ENCODE results near the gene IL10RA. TPM values are rescaled to one million over a fixed set of nuclear protein-coding genes. Genes with fewer than 3 reads are reported as not detected.

IL10RA gene
- total and polyA plus RNA-seq, 2 of the 4 experiments (the other 2 are of a cell fraction) = 0.12 TPM; not detected in 1

DNA sequence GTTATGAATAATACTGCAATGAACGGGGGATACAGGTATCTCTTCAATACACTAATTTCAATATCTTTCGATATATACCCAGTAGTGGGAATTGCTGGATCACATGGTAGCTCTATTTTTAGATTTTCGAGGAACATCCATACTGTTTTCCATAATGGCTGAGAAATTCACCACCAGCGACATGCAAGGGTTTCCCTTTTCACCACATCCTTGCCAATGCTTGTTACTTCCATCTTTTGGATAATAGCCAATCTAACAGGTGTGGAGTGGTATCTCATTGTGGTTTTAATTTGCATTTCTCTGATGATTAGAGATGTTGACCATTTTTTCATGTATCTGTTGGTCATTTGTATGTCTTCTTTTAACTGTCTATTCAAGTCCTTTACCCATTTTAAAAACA is 5.9 kb downstream of the IL10RA start:
- Histone ChIP-seq H4K91ac (ENCODE audit: insufficient read depth, low read depth, low read length) (no peak overlapping the region), H3K36me3 (ENCODE audit: control insufficient read depth, insufficient read depth, low read length) (no peaks in the 10 kb centered on the region), H3K4me2 (ENCODE audit: low read depth, low read length) (no peak overlapping the region), H2AK5ac (ENCODE audit: low read depth, low read length) (no peak overlapping the region), H3K4me3 (ENCODE audit: insufficient read depth, low read depth, low read length) (no peak overlapping the region), H2BK20ac (ENCODE audit: low read depth, low read length) (no peak overlapping the region), H4K8ac (ENCODE audit: low read depth in 2 of 2, low read length in 2 of 2) (no peak overlapping the region), H4K5ac (ENCODE audit: low read depth, low read length) (no peak overlapping the region), H2AK9ac (replicated peaks; ENCODE audit: low read depth, low read length, poor library complexity) (no peak overlapping the region), H4K20me1 (ENCODE audit: insufficient read depth, low read length) (no peaks in the 10 kb centered on the region), H3K4ac (ENCODE audit: low read depth, low read length) (no peak overlapping the region), H2BK5ac (ENCODE audit: low read depth, low read length, poor library complexity, severe bottlenecking) (no peak overlapping the region), H3K14ac (replicated peaks; ENCODE audit: low read depth, low read length) (no peak overlapping the region), H3K18ac (ENCODE audit: low read depth, low read length) (no peak overlapping the region), H2AFZ (replicated peaks; ENCODE audit: low read length, poor library complexity) (no peak overlapping the region), H3K27ac (ENCODE audit: insufficient read depth, low read length) (no peak overlapping the region), H2BK120ac (ENCODE audit: low read depth, low read length) (no peak overlapping the region), H3K9ac (ENCODE audit: low read depth, low read length) (no peak overlapping the region), H3K23ac (ENCODE audit: low read depth, low read length) (no peak overlapping the region), H3K79me1 (ENCODE audit: low read depth in 1 of 2, low read length in 2 of 2) (no peaks in the 10 kb centered on the region), H3K9me3 (ENCODE audit: control insufficient read depth, insufficient read depth, low read length) (no peaks in the 10 kb centered on the region), H3K4me1 (ENCODE audit: control insufficient read depth, insufficient read depth, low read length) (no peaks in the 10 kb centered on the region), H3K56ac (ENCODE audit: extremely low read depth, insufficient read depth, low read length) (no peak overlapping the region), H2BK15ac (ENCODE audit: low read depth, low read length) (no peak overlapping the region), H3K9me1 (ENCODE audit: insufficient read depth, low read length) (no peaks in the 10 kb centered on the region), H3K27me3 (ENCODE audit: control insufficient read depth, insufficient read depth, low read length) (peaks cover 5% of the 10 kb centered on the region; the same call in 1 of the 2 replicates)
- dilution Hi-C loops (cut with HindIII; ENCODE audit: low sequenced_read_pairs, unreplicated experiment) (no loop called here), intact Hi-C loops (cut with micrococcal nuclease) (no loop called here), in situ Hi-C loops (cut with MboI; ENCODE audit: low sequenced_read_pairs) (no loop called here)
- no CpG with 5 or more reads among the region's 4 CpGs for WGBS, 2 experiments (ENCODE audit: extremely low coverage in 2 of 2, insufficient read length in 1 of 2)
- POLR2A ChIA-PET (ENCODE audit: unreplicated experiment) = no interaction called here
- TF ChIP-seq, protein P1, sequence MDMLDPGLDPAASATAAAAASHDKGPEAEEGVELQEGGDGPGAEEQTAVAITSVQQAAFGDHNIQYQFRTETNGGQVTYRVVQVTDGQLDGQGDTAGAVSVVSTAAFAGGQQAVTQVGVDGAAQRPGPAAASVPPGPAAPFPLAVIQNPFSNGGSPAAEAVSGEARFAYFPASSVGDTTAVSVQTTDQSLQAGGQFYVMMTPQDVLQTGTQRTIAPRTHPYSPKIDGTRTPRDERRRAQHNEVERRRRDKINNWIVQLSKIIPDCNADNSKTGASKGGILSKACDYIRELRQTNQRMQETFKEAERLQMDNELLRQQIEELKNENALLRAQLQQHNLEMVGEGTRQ (IDR thresholded peaks at IDR 0.05; ENCODE audit: low read depth, low read length) = no peak
- TF ChIP-seq MXI1 (IDR thresholded peaks at IDR 0.05; ENCODE audit: borderline replicate concordance, low read depth, low read length) (no peak), MAFK (IDR thresholded peaks at IDR 0.05; ENCODE audit: low read depth, low read length) (no peak), BHLHE40 (IDR thresholded peaks at IDR 0.05; ENCODE audit: low read depth, low read length) (no peak), RCOR1 (IDR thresholded peaks at IDR 0.05; ENCODE audit: insufficient replicate concordance, low read length) (no peak), MAZ (IDR thresholded peaks at IDR 0.05; ENCODE audit: borderline replicate concordance, low read depth, low read length) (no peak), FOS (IDR thresholded peaks at IDR 0.05; ENCODE audit: low read depth, low read length) (no peak), RFX5 (IDR thresholded peaks at IDR 0.05; ENCODE audit: low read depth, low read length) (no peak), CHD1 (IDR thresholded peaks at IDR 0.05; ENCODE audit: low read depth, low read length) (no peak), CEBPB (IDR thresholded peaks at IDR 0.05; ENCODE audit: low read depth, low read length) (no peak), POLR2A (IDR thresholded peaks at IDR 0.05; ENCODE audit: low read depth, low read length) (no peak)
- no peak for ATAC-seq (ENCODE audit: low read depth)
- no peak for DNase-seq
- no TSS peak for BruUV-seq (replicated peaks)
- CTCF ChIA-PET = no interaction called here
